Activated CD8-positive, alpha-beta memory T cell treated with anti-CD3 and anti-CD28 coated beads, Interleukin-2, amount 50 U/mL, for 24 hours (primary cell): ENCODE measurements around the gene VAV3.

Source experiments
- DNase-seq: peaks from one replicate; pipeline ENCODE4 v3.0.0-alpha.2; 2020; ENCODE audit errors: extremely low read depth

VAV3 gene

GRCh38 chr1:107575226-107575625 is 389.8 kb downstream of the VAV3 start:
- DNase-seq: no peak

- DNase-seq: no peak
Measured at GRCh38 chr1:107574044-107574443, 390.9 kb downstream of the VAV3 start.

- no peak for DNase-seq
Measured at GRCh38 chr1:107572674-107573211, 392.2 kb downstream of the VAV3 start.

GRCh38 chr1:107570768-107571167 is 394.2 kb downstream of the VAV3 start:
- no peak for DNase-seq

GRCh38 chr1:107563441-107563840 is 401.5 kb downstream of the VAV3 start:
- no peak for DNase-seq

GRCh38 chr1:107559881-107560280 is 405.1 kb downstream of the VAV3 start:
- DNase-seq: no peak

- DNase-seq: no peak
Measured at GRCh38 chr1:107557095-107557494, 407.9 kb downstream of the VAV3 start.

GRCh38 chr1:107555578-107555977 is 409.4 kb downstream of the VAV3 start:
- no peak for DNase-seq

GRCh38 chr1:107552781-107553180 is 412.2 kb downstream of the VAV3 start:
- DNase-seq: no peak

- DNase-seq: no peak
Measured at GRCh38 chr1:107551456-107551855, 413.5 kb downstream of the VAV3 start.

- DNase-seq: no peak
Measured at GRCh38 chr1:107550358-107550757, 414.6 kb downstream of the VAV3 start.

GRCh38 chr1:107549152-107549810 is 415.7 kb downstream of the VAV3 start:
- no peak for DNase-seq

- DNase-seq: no peak
Measured at GRCh38 chr1:107548276-107548675, 416.7 kb downstream of the VAV3 start.

GRCh38 chr1:107547363-107548155 is 417.4 kb downstream of the VAV3 start:
- DNase-seq: no peak

GRCh38 chr1:107546576-107546975 is 418.4 kb downstream of the VAV3 start:
- DNase-seq: no peak

- no peak for DNase-seq
Measured at GRCh38 chr1:107545879-107546278, 419.1 kb downstream of the VAV3 start.

GRCh38 chr1:107545056-107545577 is 419.9 kb downstream of the VAV3 start:
- DNase-seq: no peak

- no peak for DNase-seq
Measured at GRCh38 chr1:107544285-107544684, 420.7 kb downstream of the VAV3 start.

GRCh38 chr1:107541412-107541811 is 423.6 kb downstream of the VAV3 start:
- DNase-seq: no peak

- DNase-seq: no peak
Measured at GRCh38 chr1:107538502-107538901, 426.5 kb downstream of the VAV3 start.

- no peak for DNase-seq
Measured at GRCh38 chr1:107536266-107536665, 428.7 kb downstream of the VAV3 start.

- no peak for DNase-seq
Measured at GRCh38 chr1:107535091-107535490, 429.9 kb downstream of the VAV3 start.

GRCh38 chr1:107534632-107535031 is 430.3 kb downstream of the VAV3 start:
- DNase-seq: no peak
